HG02798 (cell line): ENCODE data around the gene MPRIP.
"Not testable (repeated sequence)": the region's sequence is repeated elsewhere in the genome, so short reads cannot be mapped to it uniquely, and the experiment has no call there.

Experiments
- ATAC-seq: cut with Tn5 transposase; IDR thresholded peaks from one replicate; pipeline ENCODE4 v1.9.1; 2021; ENCODE audit warnings: mild to moderate bottlenecking; ENCODE audit not compliant: unreplicated experiment, poor library complexity

The MPRIP gene

GRCh38 chr17:17121162-17121561, 78.9 kb downstream of the MPRIP start:
- no peak for ATAC-seq

DNA sequence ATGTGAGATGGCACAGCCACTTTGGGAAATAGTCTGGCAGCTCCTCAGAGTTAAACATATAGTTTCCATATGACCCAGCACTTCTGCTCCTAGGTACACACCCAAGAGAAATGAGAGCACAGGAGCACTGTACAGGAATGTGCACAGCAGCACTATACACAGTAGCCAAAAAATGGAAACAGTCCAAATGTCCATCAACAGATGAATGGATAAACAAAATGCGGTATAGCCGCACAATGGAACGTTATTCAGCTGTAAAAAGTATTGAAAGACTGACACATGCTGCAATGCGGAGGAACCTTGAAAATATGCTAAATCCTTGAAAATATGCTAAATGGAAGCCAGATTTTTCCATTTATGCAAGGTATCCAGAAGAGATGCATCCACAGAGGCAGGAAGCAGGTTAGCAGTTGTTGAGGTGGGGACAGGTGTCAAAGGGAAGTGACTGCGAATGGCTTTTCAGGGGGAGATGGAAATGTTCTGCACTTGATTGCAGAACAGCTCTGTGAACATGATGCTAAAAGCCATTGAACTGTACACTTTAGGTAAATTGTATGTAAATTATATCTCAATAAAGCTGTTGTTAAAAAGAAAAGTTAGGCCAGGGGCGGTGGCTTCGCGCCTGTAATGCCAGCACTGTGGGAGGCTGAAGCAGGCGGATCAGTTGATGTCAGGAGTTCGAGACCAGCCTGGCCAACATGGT, 80.7 kb downstream of the MPRIP start:
- no peak for ATAC-seq

DNA sequence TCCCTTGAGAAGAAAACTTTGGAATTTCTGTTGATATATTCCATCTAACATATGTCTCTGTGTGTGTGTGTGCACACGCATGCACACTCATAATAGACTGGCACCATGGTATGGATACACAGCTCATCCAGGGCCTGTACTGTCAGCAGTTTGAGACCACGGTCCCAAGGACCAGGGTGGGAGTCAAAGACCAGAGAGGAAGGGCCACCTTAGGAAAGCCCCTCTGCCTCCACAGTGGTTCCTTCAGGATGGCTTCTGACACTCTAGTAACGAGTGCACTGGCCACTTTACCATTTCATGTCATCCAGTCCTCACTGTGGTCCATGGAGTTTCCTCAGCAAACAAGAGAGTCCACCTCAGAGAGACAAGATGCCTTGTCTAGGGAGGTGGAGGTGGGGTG, 82.1 kb downstream of the MPRIP start:
- ATAC-seq, result no peak

GRCh38 chr17:17125136-17126084, 83.2 kb downstream of the MPRIP start:
- no peak for ATAC-seq

DNA sequence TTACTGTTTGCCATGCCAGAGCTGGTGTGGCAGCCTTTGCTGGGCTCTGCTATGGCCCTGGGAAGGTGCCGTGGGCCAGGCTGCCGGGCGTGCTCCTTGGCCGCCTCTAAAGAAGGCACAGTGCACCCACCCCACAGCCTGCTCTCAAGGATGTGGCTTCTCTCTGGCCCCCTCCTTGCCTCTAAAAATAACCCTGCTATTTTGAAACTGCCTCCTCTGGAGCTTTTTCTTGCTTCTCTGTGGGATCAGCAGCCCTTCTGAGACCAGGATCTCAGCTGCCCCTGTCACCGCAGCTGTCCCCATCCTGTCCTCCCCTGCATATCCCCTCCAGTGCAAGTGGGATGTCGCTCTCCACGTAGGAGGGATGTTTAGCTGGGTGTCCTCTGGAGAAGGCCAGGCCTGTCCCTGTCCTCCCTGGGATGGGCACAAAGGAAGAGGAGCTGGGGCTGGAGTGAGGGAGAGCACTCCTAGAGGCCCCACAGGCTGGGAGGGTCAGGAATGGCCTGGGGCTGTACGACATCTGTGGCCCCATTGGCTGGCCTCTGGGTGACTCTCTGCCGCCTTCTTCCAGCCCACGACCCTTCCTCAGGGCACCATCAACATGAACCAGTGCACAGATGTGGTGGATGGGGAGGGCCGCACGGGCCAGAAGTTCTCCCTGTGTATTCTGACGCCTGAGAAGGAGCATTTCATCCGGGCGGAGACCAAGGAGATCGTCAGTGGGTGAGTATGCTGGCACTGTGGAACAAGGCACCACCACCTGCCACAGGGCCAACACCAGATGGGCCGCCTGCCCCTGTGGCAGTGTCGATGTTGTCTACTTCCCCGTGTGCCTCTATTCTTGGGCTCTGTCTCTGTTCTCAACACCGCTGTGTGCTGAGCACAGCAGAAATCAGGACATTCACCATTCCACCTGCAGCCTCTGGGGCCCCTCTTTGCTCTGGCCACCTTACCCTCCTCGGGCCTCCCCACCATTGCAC, 84.2 kb downstream of the MPRIP start:
- no peak for ATAC-seq

GRCh38 chr17:17127156-17127555, 84.9 kb downstream of the MPRIP start:
- ATAC-seq, result no peak

DNA sequence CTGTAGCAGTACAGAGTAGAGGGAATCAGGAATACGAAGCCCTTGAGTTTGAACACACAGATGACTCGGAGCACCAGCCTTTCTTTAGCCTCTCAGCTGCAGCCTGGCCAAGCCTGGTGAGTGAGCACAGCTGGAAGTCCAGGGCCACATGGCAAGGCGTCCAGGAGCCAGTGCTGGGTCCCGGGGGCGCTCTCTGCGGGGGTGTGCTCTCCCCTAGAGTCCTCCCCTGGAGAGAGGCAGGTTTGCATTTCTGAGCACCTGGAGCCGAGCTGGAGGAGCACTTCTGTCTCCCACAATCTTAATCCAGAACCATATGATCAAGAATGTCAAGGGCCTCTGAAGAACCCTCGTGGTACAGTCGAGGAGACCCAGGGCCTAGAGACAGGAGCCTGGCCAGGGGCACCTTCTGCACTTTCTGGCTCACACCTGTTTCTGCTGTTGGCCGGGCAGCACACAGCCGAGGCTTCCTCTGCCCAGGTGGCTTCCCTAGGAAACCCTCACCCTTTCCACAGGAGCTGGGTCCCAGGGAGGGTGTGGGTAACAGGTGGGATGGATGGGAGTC, 85.6 kb downstream of the MPRIP start:
- no peak for ATAC-seq

- no peak for ATAC-seq
Observed at GRCh38 chr17:17128476-17129075, 86.3 kb downstream of the MPRIP start.

DNA sequence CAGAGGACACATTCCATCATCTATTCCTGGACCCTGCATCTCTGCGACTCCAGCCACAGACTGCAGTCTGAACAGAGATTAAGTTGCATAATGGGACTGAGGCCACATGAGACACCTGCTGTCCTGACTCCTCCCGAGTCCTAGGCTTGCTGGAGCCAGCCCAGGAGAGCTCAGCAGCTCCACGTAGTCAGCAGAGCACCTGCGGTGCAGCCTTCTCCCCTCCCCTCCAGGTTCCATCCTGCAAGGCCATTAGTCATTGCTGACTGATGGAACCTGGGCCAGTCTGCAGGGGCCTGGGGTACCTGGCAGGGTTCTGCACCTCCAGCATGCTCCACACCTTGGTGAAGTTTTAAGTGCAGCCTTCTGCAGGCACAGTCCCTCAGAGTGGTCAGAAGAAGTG, 87.2 kb downstream of the MPRIP start:
- ATAC-seq, result no peak

DNA sequence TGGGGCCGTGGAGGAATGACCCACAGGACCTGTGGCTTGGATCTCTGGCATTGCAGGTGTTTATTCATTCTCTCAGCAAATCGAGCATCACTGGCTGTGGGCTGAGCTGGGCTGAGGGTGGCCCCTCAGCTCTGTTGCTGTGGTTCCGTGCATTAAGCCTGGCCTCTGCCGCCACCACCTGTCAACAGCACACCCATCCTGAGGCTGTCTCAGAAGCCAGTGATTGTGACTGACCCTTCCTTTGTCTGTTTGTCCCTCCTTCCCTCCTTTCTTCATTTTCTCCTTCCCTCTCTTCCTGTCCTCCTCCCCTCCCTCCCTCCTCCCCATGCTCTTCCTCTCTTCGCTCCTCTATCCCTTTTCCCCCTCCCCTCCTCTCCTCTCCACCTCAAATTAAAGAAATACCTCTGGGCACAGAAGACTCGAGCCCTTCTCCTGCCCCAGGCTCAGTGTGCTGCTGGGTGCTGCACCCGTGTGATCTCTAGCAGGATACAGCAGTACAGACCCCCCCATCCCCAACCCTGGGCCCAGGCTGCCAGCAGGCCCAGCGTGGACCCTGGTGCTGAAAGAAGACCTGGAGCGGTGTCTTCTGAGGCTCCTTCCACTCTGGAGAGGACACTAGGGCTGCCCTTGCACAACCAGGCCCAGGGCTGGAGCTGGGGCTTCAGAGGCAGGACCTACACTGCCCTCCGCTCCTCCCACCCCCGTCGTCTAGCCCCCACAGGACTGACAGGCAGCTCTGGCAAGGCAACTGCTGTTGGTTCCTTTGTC, 88.0 kb downstream of the MPRIP start:
- no peak for ATAC-seq

GRCh38 chr17:17131839-17132238, 89.6 kb downstream of the MPRIP start:
- ATAC-seq, result no peak

GRCh38 chr17:17132746-17133145, 90.5 kb downstream of the MPRIP start:
- ATAC-seq, result no peak

- no peak for ATAC-seq
Observed at GRCh38 chr17:17134051-17134956, 92.0 kb downstream of the MPRIP start.

DNA sequence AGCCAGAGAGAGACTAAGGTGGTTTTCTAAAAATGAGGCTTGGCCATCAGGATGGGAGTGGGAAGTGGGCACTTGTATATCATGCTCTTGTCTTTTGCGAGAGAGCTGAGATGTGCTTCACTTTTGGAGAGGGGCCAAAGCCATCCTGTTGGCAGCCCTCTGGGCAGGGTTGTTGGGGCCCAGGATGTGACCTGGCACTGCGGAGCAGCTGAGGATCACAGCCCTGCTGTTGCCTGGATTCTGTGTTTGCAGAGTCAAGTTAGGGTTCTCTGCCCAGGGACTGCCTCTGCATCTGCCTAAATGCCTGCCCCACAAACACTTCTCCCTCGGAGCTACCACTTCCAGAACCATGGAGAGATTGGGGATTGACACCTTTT, 92.7 kb downstream of the MPRIP start:
- ATAC-seq, result no peak

GRCh38 chr17:17136221-17136620, 94.0 kb downstream of the MPRIP start:
- ATAC-seq, result not testable (repeated sequence)

- peak; percentile 57 for ATAC-seq
Observed at GRCh38 chr17:17137731-17138585, 95.7 kb downstream of the MPRIP start.

DNA sequence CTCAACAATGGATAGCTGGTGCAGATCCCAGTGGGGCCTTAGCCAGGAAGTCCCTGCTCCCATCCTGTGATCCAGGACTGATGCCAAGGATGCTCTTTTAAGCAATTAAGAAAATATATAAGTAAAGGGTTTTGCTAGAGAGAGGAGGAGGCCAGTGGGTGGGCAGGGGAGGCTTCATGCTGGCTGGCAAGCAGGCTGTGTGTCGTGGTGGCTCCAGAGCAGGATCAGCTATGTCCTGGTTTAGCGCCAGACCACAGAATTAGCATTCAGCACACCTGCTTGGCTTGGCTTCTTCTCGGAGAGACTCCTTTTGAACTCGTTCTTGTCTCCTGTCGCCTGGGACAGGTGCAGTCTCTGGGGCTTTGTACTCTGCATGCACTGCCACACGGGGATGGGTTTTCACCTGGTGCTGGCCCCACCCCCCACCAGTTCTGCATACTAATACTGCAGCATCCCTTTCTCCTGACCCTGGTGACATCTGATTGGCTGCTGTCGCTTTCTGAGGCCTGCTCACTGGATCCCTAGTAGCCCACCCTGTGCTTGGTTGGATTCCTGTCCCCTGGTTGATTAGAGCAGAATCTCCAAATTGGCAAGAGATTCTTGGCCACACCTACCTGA, 97.8 kb downstream of the MPRIP start:
- no peak for ATAC-seq
